ENCODE results near the gene PRKCA.

The PRKCA gene

DNA sequence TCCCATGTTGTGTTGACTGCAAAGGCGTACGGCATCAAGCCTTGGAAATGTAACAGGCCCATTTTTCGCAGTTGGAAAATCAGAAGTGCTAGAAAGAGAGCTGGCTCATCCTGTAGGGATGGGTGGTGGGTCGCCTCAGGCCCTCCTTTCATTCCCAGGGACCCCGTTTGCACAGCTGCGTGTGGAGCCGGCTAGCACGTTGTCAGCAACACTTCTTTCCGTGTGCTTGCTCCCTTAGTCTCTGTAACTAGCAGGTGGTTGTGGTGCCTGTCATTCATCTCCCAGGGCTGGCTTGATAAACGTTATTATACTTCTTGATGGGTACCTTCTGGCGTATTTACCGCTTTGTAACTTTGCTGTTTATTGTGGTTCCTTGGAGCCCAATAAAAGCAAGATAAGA is 293.5 kb downstream of the PRKCA start:
- no peak overlapping the region for H3K27ac ChIP-seq
- TF ChIP-seq CTCF (IDR thresholded peaks at IDR 0.05) (no peak), ZFX (IDR thresholded peaks at IDR 0.05; ENCODE audit: borderline replicate concordance) (no peak)

DNA sequence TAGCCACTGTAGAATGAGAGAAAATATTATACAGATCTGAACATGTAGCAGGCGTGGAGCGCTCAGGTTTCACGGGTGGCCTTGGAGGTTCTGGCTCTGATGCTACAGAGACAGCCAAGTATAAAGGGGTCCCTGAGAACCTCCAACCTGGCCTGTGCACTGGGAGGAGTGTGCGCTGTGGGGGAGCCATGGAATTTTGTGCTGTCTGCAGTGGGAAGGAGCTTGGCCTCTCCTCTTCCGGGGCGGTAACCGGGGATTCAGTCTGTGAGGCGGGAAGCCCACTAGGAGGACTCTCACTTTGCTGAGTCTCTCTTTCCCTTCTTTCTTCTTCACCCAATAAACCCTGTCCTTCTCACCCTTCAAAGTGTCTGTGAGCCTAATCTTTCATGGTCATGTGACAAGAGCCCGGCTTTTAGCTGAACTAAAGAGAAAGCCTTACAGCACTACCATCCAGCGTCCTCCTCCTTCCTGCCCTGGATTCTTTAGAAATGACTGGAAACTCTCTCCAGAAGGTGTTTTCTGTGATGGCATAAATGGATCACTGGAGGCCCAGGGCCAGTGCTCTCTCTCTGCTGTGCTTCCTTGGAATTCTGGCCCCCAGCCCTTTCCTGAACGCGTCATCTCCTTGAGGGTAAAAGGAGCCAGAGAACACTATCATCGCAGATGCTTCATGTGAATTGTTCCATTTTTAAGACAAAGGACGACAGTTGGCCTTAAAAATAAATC is 300.4 kb downstream of the PRKCA start:
- no peak overlapping the region for H3K27ac ChIP-seq
- TF ChIP-seq ZFX (IDR thresholded peaks at IDR 0.05; ENCODE audit: borderline replicate concordance), result no peak
- no peak for TF ChIP-seq CTCF (IDR thresholded peaks at IDR 0.05)

DNA sequence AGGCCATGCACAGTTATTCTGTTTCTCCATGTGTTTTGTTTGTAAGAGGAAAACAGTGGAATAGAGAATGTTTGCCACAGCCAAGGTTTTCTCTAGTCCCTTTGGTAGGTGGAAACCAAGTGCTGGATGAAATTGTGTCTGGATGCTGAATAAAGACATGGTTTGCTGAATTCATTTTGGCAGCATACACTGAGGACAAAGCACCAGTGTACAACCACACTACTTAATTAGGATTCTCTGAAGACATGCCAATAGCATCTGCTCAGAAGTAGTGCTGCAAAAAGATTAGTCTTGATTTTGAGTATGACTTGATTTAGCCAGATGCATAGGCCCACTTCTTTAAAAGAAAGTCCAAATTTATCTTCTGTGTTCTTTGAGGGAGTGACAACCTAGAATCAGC is 302.0 kb downstream of the PRKCA start:
- no peak for TF ChIP-seq CTCF (IDR thresholded peaks at IDR 0.05)
- TF ChIP-seq ZFX (IDR thresholded peaks at IDR 0.05; ENCODE audit: borderline replicate concordance), result no peak
- H3K27ac ChIP-seq, result no peak overlapping the region

DNA sequence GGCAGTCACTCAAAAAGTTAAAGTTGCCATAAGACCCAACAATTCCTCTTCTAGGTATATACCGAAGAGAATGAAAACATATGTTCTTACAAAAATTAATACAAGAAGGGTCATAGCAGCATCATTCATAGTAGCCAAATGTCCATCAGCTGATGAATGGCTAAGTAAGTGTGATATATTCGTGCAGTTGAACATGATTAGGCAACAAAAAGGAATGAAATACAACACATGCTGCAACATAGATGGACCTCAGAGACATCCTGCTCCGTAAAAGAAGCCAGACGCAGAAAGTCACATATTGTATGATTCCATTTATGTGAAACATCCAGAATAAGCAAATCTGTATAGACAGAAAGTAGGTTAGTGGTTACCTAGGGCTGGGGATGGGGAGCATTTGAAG is 303.1 kb downstream of the PRKCA start:
- no peak overlapping the region for H3K27ac ChIP-seq
- no peak for TF ChIP-seq ZFX (IDR thresholded peaks at IDR 0.05; ENCODE audit: borderline replicate concordance)
- no peak for TF ChIP-seq CTCF (IDR thresholded peaks at IDR 0.05)

DNA sequence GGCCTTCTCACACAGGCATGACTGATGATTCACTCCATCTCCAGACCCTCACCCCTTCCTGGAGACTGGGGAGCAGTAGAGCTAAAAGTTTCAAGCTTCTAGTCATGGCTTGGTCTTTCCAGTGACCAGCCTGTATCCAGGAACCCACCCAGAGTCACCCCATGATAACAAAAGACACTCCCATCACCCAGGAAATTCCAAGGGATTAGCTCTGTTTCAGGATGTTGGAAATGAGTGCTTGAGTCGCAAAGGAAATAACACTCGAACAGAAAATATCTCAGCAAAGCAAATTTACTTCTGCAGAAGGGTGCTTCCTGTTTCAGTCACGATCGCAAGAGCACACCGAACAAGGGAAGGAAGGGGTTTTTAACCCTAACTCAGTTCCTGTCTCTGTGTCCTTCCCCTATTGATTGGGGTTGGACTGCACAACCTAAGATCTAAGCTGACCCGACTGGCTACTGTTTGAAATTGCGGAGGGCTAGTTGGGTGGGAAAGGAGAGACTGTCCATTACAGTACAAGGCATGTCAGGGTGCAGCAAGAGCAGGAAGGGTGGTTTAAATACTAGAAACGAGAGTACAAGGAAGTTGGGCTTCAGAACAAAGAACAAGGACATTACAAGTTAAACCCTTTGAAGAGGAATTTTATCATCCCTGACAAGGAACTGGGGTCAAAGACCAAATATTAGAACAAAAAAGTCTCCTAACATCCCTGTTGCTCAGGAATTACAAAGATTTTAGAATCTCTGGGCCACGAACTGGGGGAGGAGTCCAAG is 308.1 kb downstream of the PRKCA start:
- H3K27ac ChIP-seq, result no peak overlapping the region
- no peak for TF ChIP-seq ZFX (IDR thresholded peaks at IDR 0.05; ENCODE audit: borderline replicate concordance)
- TF ChIP-seq CTCF (IDR thresholded peaks at IDR 0.05), result no peak

- H3K27ac ChIP-seq, result no peak overlapping the region
- TF ChIP-seq CTCF (IDR thresholded peaks at IDR 0.05), result no peak
- TF ChIP-seq ZFX (IDR thresholded peaks at IDR 0.05; ENCODE audit: borderline replicate concordance), result no peak
Measured at GRCh38 chr17:66611397-66611796, 309.0 kb downstream of the PRKCA start.

DNA sequence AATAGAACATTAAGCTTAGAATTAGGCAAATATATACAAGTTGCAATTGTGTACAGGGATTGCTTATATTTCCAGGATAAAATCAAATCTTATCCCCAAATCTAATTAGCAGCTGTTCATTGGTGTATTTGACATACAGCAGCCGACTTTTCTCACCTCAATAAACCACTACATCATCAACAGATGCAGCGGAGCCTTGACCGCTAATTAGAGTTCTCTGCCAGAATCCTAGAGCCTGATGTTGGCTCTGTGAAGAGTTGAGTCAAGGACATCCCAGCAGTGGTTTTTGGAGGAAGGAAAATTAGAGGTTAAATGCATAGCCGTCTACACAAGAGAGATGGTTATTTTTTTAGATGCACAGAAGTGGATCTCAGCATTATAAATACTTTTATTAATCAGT is 310.6 kb downstream of the PRKCA start:
- H3K27ac ChIP-seq, result no peak overlapping the region
- TF ChIP-seq CTCF (IDR thresholded peaks at IDR 0.05) (no peak), ZFX (IDR thresholded peaks at IDR 0.05; ENCODE audit: borderline replicate concordance) (no peak)
